ENCODE measurements around the gene SNRNP35. TPM values are rescaled to one million over a fixed set of nuclear protein-coding genes. Genes with fewer than 3 reads are reported as not detected.

The SNRNP35 gene
- total RNA-seq, 4 donors from 2014 or later: 19.1 to 36.3 (median 21.4) TPM

GRCh38 chr12:123499332-123499731 is 41.4 kb downstream of the SNRNP35 start:
- TF ChIP-seq CTCF (IDR thresholded peaks at IDR 0.05): no peak
- no peak for TF ChIP-seq POLR2A (IDR thresholded peaks at IDR 0.05)
- H3K9me3 ChIP-seq: no peaks in the 10 kb centered on the region
- no peaks in the 10 kb centered on the region for H3K27me3 ChIP-seq
- WGBS, 2 donors: 85 to 87% methylated on average over 16 of the region's 16 CpGs
- no peak for DNase-seq
- H3K4me1 ChIP-seq: no peaks in the 10 kb centered on the region
- no peak overlapping the region for H3K27ac ChIP-seq
- intact Hi-C loops (cut with DNase I): no loop called here
- no peak overlapping the region for H3K4me3 ChIP-seq (replicated peaks in 1 of 3)
- peaks cover 18 to 30% of the 10 kb centered on the region in 2 donors for H3K36me3 ChIP-seq

GRCh38 chr12:123502163-123502704 is 44.3 kb downstream of the SNRNP35 start:
- no peak for DNase-seq
- no peaks in the 10 kb centered on the region for H3K9me3 ChIP-seq
- TF ChIP-seq CTCF (IDR thresholded peaks at IDR 0.05): no peak
- no peak for TF ChIP-seq POLR2A (IDR thresholded peaks at IDR 0.05)
- H3K27ac ChIP-seq: no peak overlapping the region
- no peak overlapping the region for H3K4me3 ChIP-seq (replicated peaks in 1 of 3)
- H3K4me1 ChIP-seq: no peaks in the 10 kb centered on the region
- H3K27me3 ChIP-seq: no peaks in the 10 kb centered on the region
- peaks cover 10 to 17% of the 10 kb centered on the region in 2 donors for H3K36me3 ChIP-seq
- WGBS, 2 donors: 90 to 91% methylated on average over 12 of the region's 12 CpGs
- intact Hi-C loops (cut with DNase I): no loop called here

GRCh38 chr12:123506059-123506842 is 48.3 kb downstream of the SNRNP35 start:
- no peaks in the 10 kb centered on the region for H3K9me3 ChIP-seq
- H3K27ac ChIP-seq: no peak overlapping the region
- H3K4me3 ChIP-seq (replicated peaks in 1 of 3): no peak overlapping the region
- no peaks in the 10 kb centered on the region for H3K27me3 ChIP-seq
- DNase-seq: no peak
- peaks cover 10 to 16% of the 10 kb centered on the region in 2 donors for H3K4me1 ChIP-seq
- no peaks in the 10 kb centered on the region for H3K36me3 ChIP-seq
- TF ChIP-seq CTCF (IDR thresholded peaks at IDR 0.05): no peak
- no peak for TF ChIP-seq POLR2A (IDR thresholded peaks at IDR 0.05)
- intact Hi-C loops (cut with DNase I): no loop called here
- 98% methylated on average over 17 of the region's 17 CpGs for WGBS, 2 donors

- Histone ChIP-seq H3K4me1 (peaks cover 10 to 16% of the 10 kb centered on the region in 2 donors), H3K36me3 (no peaks in the 10 kb centered on the region), H3K9me3 (no peaks in the 10 kb centered on the region), H3K27ac (no peak overlapping the region), H3K27me3 (no peaks in the 10 kb centered on the region), H3K4me3 (replicated peaks in 1 of 3) (no peak overlapping the region)
- DNase-seq: no peak
- 93 to 99% methylated on average over 6 of the region's 6 CpGs for WGBS, 2 donors
- intact Hi-C loops (cut with DNase I): no loop called here
- no peak for TF ChIP-seq POLR2A (IDR thresholded peaks at IDR 0.05)
- TF ChIP-seq CTCF (IDR thresholded peaks at IDR 0.05): no peak
Measured at GRCh38 chr12:123506843-123507236, 48.9 kb downstream of the SNRNP35 start.
